HG03439 (cell line): Measurements from ENCODE around the gene SRPK2.

Experiments used
- ATAC-seq: cut with Tn5 transposase; IDR thresholded peaks from one replicate; pipeline ENCODE4 v1.9.1; 2021; ENCODE audit warnings: mild to moderate bottlenecking, moderate library complexity; ENCODE audit not compliant: unreplicated experiment

Gene SRPK2

DNA sequence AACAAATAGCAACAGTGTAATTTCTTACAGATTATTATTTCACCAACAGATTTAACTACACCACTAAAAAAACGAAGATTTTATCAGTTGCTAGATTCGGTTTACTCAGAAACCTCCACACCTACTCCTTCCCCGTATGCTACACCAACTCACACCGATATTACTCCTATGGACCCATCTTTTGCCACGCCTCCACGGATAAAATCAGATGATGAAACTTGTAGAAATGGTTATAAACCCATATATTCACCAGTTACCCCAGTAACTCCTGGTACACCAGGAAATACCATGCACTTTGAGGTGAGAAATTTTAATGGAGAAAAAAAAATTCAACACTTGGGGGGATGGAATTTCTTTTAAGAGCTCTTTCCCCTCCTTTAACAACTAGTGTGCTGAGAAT lies 282.2 kb downstream of the SRPK2 start:
- no peak for ATAC-seq

DNA sequence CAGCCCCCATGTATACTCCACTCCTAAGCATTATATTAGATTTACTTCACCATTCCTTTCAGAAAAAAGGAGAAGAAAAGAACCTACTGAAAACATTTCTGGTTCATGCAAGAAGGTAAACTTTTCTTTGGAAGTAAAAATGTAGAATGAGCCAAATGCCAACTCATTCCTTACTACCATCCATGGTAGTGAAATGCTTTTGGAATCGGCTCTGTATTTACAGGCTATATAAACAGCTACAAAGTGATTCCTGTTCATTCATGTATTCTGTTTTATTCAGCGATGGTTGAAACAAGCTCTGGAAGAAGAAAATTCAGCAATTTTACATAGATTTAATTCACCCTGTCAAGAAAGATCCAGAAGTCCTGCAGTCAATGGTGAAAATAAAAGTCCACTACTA lies 283.1 kb downstream of the SRPK2 start:
- ATAC-seq = no peak

DNA sequence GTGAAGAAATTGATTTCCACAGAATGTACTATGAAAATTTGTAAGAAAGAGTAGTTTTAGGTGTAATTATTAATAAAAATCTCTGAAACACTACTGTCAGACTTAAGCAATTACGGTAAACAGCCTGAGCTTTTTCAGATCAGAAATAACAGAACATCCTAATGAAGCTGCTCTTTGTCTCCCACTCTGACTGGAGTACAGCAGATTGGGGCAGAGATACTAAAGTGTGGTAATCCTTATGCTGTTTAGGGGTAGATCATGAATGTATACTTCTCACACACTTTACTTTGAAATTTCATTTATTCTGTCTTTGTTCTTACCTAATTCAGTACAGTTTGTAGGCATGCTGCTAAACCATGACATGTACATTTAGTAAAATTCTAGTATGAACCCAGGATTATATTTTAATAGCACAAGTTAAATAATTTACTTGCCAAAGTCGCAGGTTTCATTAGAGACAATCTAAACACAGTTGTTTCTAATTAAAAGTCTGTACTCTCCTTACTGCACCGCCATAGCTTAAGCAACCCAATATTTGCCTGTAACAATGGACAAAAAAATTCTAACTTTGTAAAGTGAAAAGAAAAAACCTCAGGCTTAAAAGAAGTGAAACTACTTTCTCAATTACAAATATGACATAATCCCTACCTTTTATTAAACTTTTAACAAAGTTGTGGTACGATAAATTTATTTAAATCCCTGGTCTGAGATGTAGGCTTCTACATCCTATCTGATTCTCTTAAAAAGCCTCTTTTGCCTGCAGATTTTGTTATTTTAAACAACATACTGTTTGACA lies 286.0 kb downstream of the SRPK2 start:
- no peak for ATAC-seq

DNA sequence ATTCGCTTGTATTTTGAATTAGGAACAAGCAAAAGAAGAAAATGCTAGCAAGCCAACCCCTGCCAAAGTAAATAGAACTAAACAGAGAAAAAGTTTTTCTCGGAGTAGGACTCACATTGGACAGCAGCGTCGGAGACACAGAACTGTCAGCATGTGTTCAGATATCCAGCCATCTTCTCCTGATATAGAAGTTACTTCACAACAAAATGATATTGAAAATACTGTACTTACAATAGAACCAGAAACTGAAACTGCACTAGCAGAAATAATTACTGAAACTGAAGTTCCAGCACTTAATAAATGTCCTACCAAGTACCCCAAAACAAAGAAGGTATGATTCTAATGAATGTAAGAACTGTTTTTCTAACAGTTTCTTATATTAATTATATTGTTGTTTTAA lies 286.9 kb downstream of the SRPK2 start:
- no peak for ATAC-seq

DNA sequence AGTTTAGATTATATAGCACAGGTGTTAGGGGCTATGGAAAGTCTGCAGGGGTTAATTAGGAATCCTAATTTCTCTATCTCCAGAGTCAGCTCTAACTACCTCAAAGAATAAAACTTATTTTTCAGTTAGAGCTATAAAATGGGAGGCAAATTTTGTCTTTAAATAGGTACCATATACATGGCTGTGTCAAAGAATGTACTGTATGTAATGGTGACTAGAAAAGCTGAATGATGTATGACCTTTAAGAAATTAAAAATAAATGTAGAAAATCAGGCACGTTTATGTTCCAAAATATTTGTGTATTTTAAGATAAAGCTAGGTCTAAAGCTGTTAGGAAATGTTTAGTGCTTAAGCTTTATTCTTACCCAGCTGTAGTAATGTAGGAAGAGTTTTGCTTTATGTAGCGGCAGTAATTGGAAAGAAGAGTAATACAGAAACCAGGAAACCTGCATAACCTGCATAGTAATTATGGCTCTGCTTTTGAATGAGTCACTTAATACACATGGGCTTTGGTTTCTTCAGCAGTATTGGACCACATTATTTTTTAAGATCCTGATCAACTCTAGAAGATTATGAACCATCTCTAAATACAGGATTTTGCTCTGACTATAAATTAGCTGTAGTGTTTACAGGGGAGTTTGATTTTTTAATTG lies 289.7 kb downstream of the SRPK2 start:
- peak; percentile 70 for ATAC-seq

DNA sequence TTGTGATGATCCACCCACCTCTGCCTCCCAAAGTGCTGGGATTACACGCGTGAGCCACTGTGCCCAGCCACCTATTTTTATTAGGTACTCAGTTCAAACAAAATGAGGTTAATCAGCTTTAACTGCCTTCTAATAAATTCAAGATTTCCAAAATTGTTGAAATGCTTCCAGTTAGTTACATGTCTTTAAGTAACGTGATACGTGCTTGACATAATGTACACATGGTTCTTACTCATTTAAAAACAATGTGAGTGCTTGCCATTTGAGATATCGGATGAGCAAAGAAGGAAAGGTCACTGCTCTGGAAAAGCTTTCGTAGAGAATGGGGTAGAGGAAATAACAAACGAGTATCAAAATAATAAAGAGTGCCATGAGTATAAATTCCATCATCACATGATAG lies 291.1 kb downstream of the SRPK2 start:
- no peak for ATAC-seq

DNA sequence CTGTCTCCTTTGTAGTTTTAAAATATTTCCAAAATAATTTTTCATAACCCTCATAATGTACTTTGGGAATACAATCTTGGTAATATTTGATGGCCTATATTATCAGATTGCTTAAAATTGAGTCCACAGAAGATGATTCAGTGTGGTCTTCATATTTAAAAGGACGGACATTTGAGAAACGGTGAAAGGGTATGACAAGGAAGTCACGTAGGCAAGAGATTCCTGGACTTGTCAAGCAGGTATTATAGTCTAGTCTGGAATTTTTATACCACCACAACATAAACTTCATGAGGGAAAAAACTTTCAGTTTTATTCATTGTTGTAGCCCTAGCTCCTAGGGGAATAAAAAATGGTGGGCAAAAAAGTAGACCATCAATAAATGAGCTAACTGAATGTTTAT lies 292.4 kb downstream of the SRPK2 start:
- no peak for ATAC-seq

DNA sequence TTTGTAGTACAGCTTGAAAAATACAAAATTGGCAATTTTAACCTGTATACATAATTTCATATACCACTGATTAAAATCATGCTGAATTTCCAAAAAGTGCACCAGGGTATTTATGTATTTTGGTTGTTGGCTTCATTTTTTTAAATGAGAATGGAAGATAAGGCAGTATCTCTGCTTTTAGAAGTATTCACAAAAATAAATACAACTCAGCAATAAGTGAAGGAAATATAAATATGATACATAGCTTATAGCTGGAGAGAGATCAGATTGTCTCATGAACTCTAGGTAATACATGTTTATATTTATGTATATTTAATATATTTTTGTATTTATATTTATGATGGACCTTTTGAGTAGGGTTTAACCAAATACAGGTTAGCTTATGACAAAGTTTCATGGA lies 293.8 kb downstream of the SRPK2 start:
- no peak for ATAC-seq

DNA sequence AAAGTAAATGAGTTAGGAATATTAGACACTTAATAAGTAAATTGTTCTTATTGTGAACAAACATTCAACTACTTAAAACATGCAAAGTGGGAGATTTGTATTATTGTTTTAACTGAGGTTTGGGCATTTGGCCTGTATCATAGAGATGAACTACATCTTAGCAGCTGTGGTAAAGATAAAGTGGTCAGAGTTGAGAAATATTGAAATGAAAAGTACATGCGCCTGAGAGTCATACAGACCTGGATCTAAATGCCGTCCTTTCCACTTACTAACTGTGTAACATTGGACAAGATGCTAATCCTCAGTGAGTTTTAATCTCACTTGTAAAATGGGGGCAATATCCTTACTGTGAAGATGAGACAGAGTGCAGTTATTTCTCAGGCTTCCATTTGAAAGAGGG lies 300.3 kb downstream of the SRPK2 start:
- ATAC-seq = no peak

DNA sequence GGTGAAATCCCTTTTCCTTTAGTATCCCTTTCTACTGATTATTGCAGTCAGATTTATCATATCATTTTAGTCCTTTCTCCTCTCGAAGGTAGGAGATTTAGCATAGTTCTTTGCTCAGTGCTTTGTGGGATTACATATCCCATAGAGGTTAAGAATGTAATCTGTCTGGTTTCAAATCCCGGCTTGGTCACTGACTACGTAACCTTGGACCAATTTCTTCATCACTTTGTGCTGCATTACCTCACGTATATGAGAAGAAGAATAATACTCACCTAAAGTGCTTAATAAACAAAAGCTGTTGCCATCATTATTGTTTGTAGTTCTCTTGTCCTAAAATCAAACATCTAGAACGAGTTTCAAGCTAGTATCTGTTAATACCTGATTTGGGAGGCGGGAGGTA lies 300.7 kb downstream of the SRPK2 start:
- ATAC-seq = no peak

DNA sequence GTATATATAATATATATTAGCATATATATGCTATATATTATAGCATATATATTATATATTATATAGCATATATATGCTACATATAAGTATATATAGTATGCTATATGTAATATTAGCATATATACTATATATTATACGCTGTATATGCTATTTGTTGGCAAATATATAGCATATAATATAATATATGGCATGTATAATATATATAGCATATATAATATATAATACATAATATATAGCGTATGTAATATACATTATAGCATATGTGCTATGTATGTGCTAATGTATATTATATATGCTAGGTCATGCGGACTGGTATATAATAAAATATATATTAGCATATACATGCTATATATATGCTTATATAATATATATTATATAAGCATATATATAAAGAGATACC lies 301.9 kb downstream of the SRPK2 start:
- no peak for ATAC-seq

DNA sequence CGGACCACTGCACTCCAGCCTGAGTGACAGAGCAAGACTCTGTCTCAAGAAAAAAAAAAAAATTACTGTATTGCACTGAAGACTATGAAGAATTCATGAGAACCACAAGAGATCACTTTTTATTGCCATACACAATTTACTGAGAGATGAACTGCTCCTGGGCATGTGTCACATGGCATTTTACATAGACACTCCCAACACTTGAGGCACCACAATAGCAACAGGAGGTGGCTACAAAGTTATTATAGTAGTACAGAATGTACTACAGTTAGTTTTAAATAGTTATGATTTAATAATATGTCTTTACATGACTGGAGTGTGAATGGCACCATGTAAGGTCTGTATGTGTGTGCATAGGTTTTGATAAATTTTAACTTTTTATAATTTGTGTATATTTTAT lies 304.1 kb downstream of the SRPK2 start:
- no peak for ATAC-seq

DNA sequence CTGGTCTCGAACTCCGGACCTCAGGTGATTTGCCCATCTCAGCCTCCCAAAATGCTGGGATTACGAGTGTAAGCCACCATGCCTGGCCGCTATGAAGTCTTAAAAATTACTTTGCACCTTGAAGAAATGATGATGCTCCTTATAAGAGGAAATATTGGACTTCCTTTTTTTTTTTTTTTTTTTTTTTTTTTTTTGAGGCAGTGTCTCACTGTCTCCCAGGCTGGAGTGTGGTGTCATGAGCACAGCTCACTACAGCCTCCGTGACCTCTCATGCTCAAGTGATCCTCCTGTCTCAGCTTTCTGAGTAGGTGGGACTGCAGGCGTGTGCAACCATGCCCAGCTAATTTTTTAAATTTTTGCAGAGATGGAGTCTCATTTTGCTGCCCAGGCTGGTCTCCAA lies 309.4 kb downstream of the SRPK2 start:
- no peak for ATAC-seq

DNA sequence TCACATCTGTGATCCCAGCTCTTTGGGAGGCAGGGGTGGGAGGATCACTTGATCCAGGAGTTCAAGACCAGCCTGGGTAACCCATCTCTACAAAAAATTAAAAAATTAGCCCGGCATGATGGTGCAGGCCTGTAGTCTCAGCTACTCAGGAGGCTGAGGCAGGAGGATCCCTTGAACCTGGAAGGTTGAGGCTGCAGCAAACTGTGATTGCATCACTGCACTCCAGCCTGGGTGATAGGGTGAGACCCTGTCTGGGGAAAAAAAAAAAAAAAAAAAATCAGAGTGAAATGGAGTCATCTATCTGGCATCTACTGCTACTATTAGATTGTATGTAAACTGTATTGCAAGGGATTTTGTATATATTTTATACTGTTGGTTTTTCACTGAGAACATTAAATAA lies 315.6 kb downstream of the SRPK2 start:
- no peak for ATAC-seq

DNA sequence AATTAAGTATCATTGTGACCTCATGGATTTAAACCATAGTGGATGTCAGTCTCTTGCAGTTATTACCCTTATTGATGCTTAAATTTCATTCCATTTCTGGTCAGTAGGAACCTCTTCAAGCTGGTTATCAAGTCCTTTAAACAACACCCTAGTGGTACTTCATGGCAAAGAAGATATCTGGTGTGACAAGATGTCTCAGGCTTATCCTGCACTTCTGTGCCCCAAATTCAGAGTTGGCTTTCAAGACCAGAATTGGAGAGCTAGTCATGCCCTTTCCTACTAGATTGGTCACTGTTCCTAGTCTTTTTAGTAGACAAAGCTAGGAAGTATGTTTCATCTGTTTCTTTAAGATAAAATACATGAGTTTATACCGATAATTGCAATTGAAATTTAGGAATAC lies 319.8 kb downstream of the SRPK2 start:
- no peak for ATAC-seq

DNA sequence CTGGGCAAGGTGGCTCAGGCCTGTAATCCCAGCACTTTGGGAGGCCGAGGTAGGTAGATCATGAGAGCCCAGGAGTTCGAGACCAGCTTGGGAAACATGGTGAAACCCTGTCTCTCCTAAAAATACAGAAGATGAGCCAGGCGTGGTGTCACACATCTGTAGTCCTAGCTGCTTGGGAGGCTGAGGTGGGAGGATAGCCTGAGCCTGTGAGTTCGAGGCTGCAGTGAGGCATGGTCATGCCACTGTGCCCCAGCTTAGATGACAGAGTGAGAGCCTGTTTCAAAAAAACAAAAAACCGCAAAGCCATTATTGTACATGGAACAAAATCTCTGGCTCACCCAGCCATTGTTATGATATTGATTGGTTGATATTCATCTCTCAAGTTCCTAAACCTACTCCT lies 321.0 kb downstream of the SRPK2 start:
- no peak for ATAC-seq
